C1 segment of cervical spinal cord (tissue), 14 donors: ENCODE results near the gene ZNF490.
A peak's percentile ranks its signal among the peaks of the same experiment; 100 is the strongest.
"Not testable (repeated sequence)": the region's sequence is repeated elsewhere in the genome, so short reads cannot be mapped to it uniquely, and the experiment has no call there.

ENCODE experiments used
- DNase-seq, 14 donors: peaks; one replicate each; lab custom pipeline; 2025; lab: John Stamatoyannopoulos, UW

Gene ZNF490

GRCh38 chr19:12621253-12622024 is 10.8 kb upstream of the ZNF490 start:
- DNase-seq = not testable (repeated sequence)

GRCh38 chr19:12617646-12618045 is 7.0 kb upstream of the ZNF490 start:
- DNase-seq = no peak

GRCh38 chr19:12611361-12611699 is 717 bp upstream of the ZNF490 start:
- DNase-seq = peak in 9 of 14 donors; percentile 37 to 68 (median 61)

- DNase-seq = peak in 1 of 14 donors; percentile 13
Observed at GRCh38 chr19:12607631-12608030, 3.0 kb downstream of the ZNF490 start.

- no peak for DNase-seq
Observed at GRCh38 chr19:12606796-12607195, 3.8 kb downstream of the ZNF490 start.

- no peak for DNase-seq
Observed at GRCh38 chr19:12603714-12604113, 6.9 kb downstream of the ZNF490 start.

- DNase-seq = no peak
Observed at GRCh38 chr19:12597594-12597993, 13.0 kb downstream of the ZNF490 start.

GRCh38 chr19:12596927-12597548 is 13.6 kb downstream of the ZNF490 start:
- DNase-seq = no peak

GRCh38 chr19:12596485-12596884 is 14.1 kb downstream of the ZNF490 start:
- no peak for DNase-seq

GRCh38 chr19:12581100-12581499 is 29.5 kb downstream of the ZNF490 start:
- DNase-seq = no peak

- no peak for DNase-seq
Observed at GRCh38 chr19:12580180-12580694, 30.4 kb downstream of the ZNF490 start.

GRCh38 chr19:12578641-12579040 is 32.0 kb downstream of the ZNF490 start:
- no peak for DNase-seq

- no peak for DNase-seq
Observed at GRCh38 chr19:12574036-12574435, 36.6 kb downstream of the ZNF490 start.

GRCh38 chr19:12567951-12568350 is 42.7 kb downstream of the ZNF490 start:
- DNase-seq = no peak

- not testable (repeated sequence) for DNase-seq
Observed at GRCh38 chr19:12566380-12566779, 44.2 kb downstream of the ZNF490 start.

- DNase-seq = peak in 13 of 14 donors; percentile 29 to 90 (median 82)
Observed at GRCh38 chr19:12564016-12564664, 46.5 kb downstream of the ZNF490 start.

- DNase-seq = no peak
Observed at GRCh38 chr19:12555456-12555930, 55.1 kb downstream of the ZNF490 start.

GRCh38 chr19:12551060-12551832 is 59.4 kb downstream of the ZNF490 start, which contains the start of gene ZNF564:
TSS of gene ZNF564 (minus strand) at chr19:12551482. CDS start at chr19:12551332, 150 bp downstream.
- DNase-seq = peak; percentile 66 to 100 (median 97)

GRCh38 chr19:12546903-12547302 is 63.7 kb downstream of the ZNF490 start:
- no peak for DNase-seq

- DNase-seq = no peak
Observed at GRCh38 chr19:12546068-12546467, 64.5 kb downstream of the ZNF490 start.

- no peak for DNase-seq
Observed at GRCh38 chr19:12545267-12545666, 65.3 kb downstream of the ZNF490 start.
